ACC112 (cell line): ENCODE data around the gene CUEDC1.

Source experiments
- H2AFZ ChIP-seq: fragments of 200-600 bp; sonication (generic); one replicate; pipeline ENCODE4 v1.6.0; 2017; ENCODE audit warnings: antibody characterized with exemption, low read length; ENCODE audit not compliant: unreplicated experiment
- H3K27ac ChIP-seq: fragments of 200-600 bp; sonication (generic); 2 replicates; pipeline ENCODE4 v1.5.1; 2014; ENCODE audit warnings: low read depth, mild to moderate bottlenecking, antibody characterized with exemption, low read length, moderate library complexity
- H3K27me3 ChIP-seq: fragments of 200-600 bp; sonication (generic); 2 replicates; pipeline ENCODE4 v1.6.1; 2014; ENCODE audit warnings: mild to moderate bottlenecking, antibody characterized with exemption, low read length, moderate library complexity, mixed read lengths; ENCODE audit not compliant: insufficient read depth
- H3K36me3 ChIP-seq: fragments of 200-600 bp; sonication (generic); 2 replicates; pipeline ENCODE4 v1.6.1; 2016; ENCODE audit warnings: mild to moderate bottlenecking, antibody characterized with exemption, low read length, moderate library complexity, mixed read lengths; ENCODE audit not compliant: insufficient read depth
- H3K4me1 ChIP-seq: fragments of 200-600 bp; sonication (generic); one replicate; pipeline ENCODE4 v1.6.1; 2016; ENCODE audit warnings: low read length, mixed read lengths; ENCODE audit not compliant: insufficient read depth, unreplicated experiment, control insufficient read depth
- H3K4me3 ChIP-seq: fragments of 200-600 bp; sonication (generic); 2 replicates; pipeline ENCODE4 v1.5.1; 2014; ENCODE audit warnings: mild to moderate bottlenecking, low read depth, low read length
- H3K79me2 ChIP-seq: fragments of 200-600 bp; sonication (generic); one replicate; pipeline ENCODE4 v1.6.0; 2016; ENCODE audit warnings: low read length; ENCODE audit not compliant: control insufficient read depth, unreplicated experiment, insufficient read depth

The CUEDC1 gene

GRCh38 chr17:57838857-57839570 lies 116.2 kb downstream of the CUEDC1 start:
- H3K4me1 ChIP-seq: peaks cover 9% of the 10 kb centered on the region
- H3K27me3 ChIP-seq: no peaks in the 10 kb centered on the region
- peaks cover 3% of the 10 kb centered on the region for H3K79me2 ChIP-seq
- H3K36me3 ChIP-seq: peaks cover 15% of the 10 kb centered on the region
- no peak overlapping the region for H3K27ac ChIP-seq
- H2AFZ ChIP-seq: no peak overlapping the region
- H3K4me3 ChIP-seq: no peak overlapping the region

- H3K36me3 ChIP-seq: peaks cover 15% of the 10 kb centered on the region
These were observed 116.8 kb downstream of the CUEDC1 start for GRCh38 chr17:57838453-57838852.

GRCh38 chr17:57835333-57835900 lies 119.8 kb downstream of the CUEDC1 start:
- Histone ChIP-seq H3K4me3 (no peak overlapping the region), H3K27ac (no peak overlapping the region), H2AFZ (no peak overlapping the region), H3K79me2 (no peaks in the 10 kb centered on the region), H3K36me3 (peaks cover 9% of the 10 kb centered on the region), H3K4me1 (peaks cover 16% of the 10 kb centered on the region), H3K27me3 (no peaks in the 10 kb centered on the region)

More at GRCh38 chr17:57838453-57838852, 116.8 kb downstream of the CUEDC1 start:
- peaks cover 9% of the 10 kb centered on the region for H3K4me1 ChIP-seq
- no peaks in the 10 kb centered on the region for H3K27me3 ChIP-seq
- H3K27ac ChIP-seq: no peak overlapping the region
- H2AFZ ChIP-seq: no peak overlapping the region
- no peak overlapping the region for H3K4me3 ChIP-seq
- H3K79me2 ChIP-seq: peaks cover 3% of the 10 kb centered on the region

- Histone ChIP-seq H3K27me3 (no peaks in the 10 kb centered on the region), H2AFZ (peak overlapping the region; percentile 64), H3K27ac (peak overlapping the region; percentile 29; the same call in 1 of the 2 replicates), H3K4me1 (peaks cover 16% of the 10 kb centered on the region), H3K4me3 (no peak overlapping the region), H3K36me3 (peaks cover 4% of the 10 kb centered on the region), H3K79me2 (no peaks in the 10 kb centered on the region)
These were observed 121.0 kb downstream of the CUEDC1 start for GRCh38 chr17:57834146-57834741.

GRCh38 chr17:57833179-57833939 lies 121.9 kb downstream of the CUEDC1 start:
- no peaks in the 10 kb centered on the region for H3K79me2 ChIP-seq
- H3K27me3 ChIP-seq: no peaks in the 10 kb centered on the region
- no peaks in the 10 kb centered on the region for H3K36me3 ChIP-seq
- peak overlapping the region; percentile 46 for H2AFZ ChIP-seq
- peaks cover 16% of the 10 kb centered on the region for H3K4me1 ChIP-seq
- no peak overlapping the region for H3K27ac ChIP-seq
- peak overlapping the region; percentile 76 for H3K4me3 ChIP-seq

GRCh38 chr17:57832314-57833178 lies 122.7 kb downstream of the CUEDC1 start:
- H3K36me3 ChIP-seq: no peaks in the 10 kb centered on the region
- H3K79me2 ChIP-seq: no peaks in the 10 kb centered on the region
- H3K4me1 ChIP-seq: peaks cover 16% of the 10 kb centered on the region
- H3K27ac ChIP-seq: no peak overlapping the region
- H3K27me3 ChIP-seq: no peaks in the 10 kb centered on the region
- peak overlapping the region; percentile 76 for H3K4me3 ChIP-seq
- no peak overlapping the region for H2AFZ ChIP-seq

- H3K36me3 ChIP-seq: no peaks in the 10 kb centered on the region
- H3K79me2 ChIP-seq: no peaks in the 10 kb centered on the region
- peaks cover 16% of the 10 kb centered on the region for H3K4me1 ChIP-seq
- no peaks in the 10 kb centered on the region for H3K27me3 ChIP-seq
- no peak overlapping the region for H3K4me3 ChIP-seq
- H2AFZ ChIP-seq: no peak overlapping the region
- no peak overlapping the region for H3K27ac ChIP-seq
These were observed 124.3 kb downstream of the CUEDC1 start for GRCh38 chr17:57830880-57831279.

- H3K27me3 ChIP-seq: peaks cover 14% of the 10 kb centered on the region
- H3K4me1 ChIP-seq: peaks cover 7% of the 10 kb centered on the region
- no peak overlapping the region for H3K4me3 ChIP-seq
- no peaks in the 10 kb centered on the region for H3K79me2 ChIP-seq
- no peak overlapping the region for H2AFZ ChIP-seq
- peak overlapping the region; percentile 33; the same call in 1 of the 2 replicates for H3K27ac ChIP-seq
- H3K36me3 ChIP-seq: no peaks in the 10 kb centered on the region
These were observed 131.5 kb downstream of the CUEDC1 start for GRCh38 chr17:57823469-57824401.

- no peaks in the 10 kb centered on the region for H3K79me2 ChIP-seq
- no peak overlapping the region for H2AFZ ChIP-seq
- no peak overlapping the region for H3K27ac ChIP-seq
- peaks cover 7% of the 10 kb centered on the region for H3K4me1 ChIP-seq
- H3K27me3 ChIP-seq: peaks cover 48% of the 10 kb centered on the region
- no peak overlapping the region for H3K4me3 ChIP-seq
- H3K36me3 ChIP-seq: no peaks in the 10 kb centered on the region
These were observed 135.3 kb downstream of the CUEDC1 start for GRCh38 chr17:57819867-57820266.
